Loucy (cell line): ENCODE data around the gene CLK3.

ENCODE experiments used
- EZH2phosphoT487 ChIP-seq: fragments of 200-600 bp; IDR thresholded peaks from 2 replicates; pipeline ENCODE4 v1.6.1; 2018; ENCODE audit warnings: antibody characterized with exemption, mild to moderate bottlenecking, moderate library complexity, borderline replicate concordance
- TF ChIP-seq, protein P1 (sequence below): fragments of 200-600 bp; sonication (generic); conservative IDR thresholded peaks from 2 replicates; pipeline ENCODE4 v1.5.1; 2014; ENCODE audit warnings: mild to moderate bottlenecking, antibody characterized with exemption, low read length

GRCh38 chr15:74599156-74599555 is 16.5 kb upstream of the CLK3 start:
- TF ChIP-seq, protein P1, sequence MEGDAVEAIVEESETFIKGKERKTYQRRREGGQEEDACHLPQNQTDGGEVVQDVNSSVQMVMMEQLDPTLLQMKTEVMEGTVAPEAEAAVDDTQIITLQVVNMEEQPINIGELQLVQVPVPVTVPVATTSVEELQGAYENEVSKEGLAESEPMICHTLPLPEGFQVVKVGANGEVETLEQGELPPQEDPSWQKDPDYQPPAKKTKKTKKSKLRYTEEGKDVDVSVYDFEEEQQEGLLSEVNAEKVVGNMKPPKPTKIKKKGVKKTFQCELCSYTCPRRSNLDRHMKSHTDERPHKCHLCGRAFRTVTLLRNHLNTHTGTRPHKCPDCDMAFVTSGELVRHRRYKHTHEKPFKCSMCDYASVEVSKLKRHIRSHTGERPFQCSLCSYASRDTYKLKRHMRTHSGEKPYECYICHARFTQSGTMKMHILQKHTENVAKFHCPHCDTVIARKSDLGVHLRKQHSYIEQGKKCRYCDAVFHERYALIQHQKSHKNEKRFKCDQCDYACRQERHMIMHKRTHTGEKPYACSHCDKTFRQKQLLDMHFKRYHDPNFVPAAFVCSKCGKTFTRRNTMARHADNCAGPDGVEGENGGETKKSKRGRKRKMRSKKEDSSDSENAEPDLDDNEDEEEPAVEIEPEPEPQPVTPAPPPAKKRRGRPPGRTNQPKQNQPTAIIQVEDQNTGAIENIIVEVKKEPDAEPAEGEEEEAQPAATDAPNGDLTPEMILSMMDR = no peak
- no peak for TF ChIP-seq EZH2phosphoT487
